ENCODE measurements around the gene MYL4. TPM values are rescaled to one million over a fixed set of nuclear protein-coding genes. Genes with fewer than 3 reads are reported as not detected.

Gene MYL4
- total RNA-seq, 1 experiment from 2014 or later, result not detected

DNA sequence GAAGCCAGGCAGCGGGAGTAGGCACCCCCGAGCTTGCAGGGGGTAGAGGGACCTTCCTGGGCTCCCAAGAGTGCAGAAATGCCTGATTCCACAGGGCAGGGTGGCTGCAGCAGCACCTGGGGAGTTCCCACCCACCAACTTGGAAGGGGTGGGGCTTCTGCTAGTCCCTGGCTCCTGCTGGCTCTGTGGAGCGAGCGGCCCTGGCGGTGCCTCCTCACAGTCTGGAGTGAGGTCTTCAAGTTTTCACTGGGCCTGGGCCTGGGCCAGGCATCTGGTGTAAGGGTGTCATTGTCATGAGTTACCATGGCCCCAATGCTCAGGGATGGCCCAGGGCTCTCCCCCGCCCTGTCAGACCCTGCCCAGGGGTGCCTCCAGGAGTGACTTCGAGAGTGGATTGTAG lies 28.7 kb downstream of the MYL4 start:
- no peak for DNase-seq (ENCODE audit: low spot score)
- Histone ChIP-seq H3K4me1 (ENCODE audit: insufficient read depth, low read length, poor library complexity, severe bottlenecking) (peaks cover 8% of the 10 kb centered on the region), H3K9me3 (ENCODE audit: low read depth, low read length, poor library complexity, severe bottlenecking) (no peaks in the 10 kb centered on the region), H3K27ac (ENCODE audit: low read depth, low read length, poor library complexity, severe bottlenecking) (no peak overlapping the region), H3K36me3 (ENCODE audit: insufficient read depth, low read length, poor library complexity, severe bottlenecking) (no peaks in the 10 kb centered on the region), H3K27me3 (replicated peaks; ENCODE audit: insufficient read depth, low read depth, low read length, poor library complexity) (no peaks in the 10 kb centered on the region), H3K4me3 (ENCODE audit: low read depth, low read length, poor library complexity, severe bottlenecking) (no peak overlapping the region)
- TF ChIP-seq EZH2 (IDR thresholded peaks at IDR 0.05; ENCODE audit: borderline replicate concordance, low read depth, low read length, poor library complexity, severe bottlenecking), result no peak
- TF ChIP-seq, protein P1, sequence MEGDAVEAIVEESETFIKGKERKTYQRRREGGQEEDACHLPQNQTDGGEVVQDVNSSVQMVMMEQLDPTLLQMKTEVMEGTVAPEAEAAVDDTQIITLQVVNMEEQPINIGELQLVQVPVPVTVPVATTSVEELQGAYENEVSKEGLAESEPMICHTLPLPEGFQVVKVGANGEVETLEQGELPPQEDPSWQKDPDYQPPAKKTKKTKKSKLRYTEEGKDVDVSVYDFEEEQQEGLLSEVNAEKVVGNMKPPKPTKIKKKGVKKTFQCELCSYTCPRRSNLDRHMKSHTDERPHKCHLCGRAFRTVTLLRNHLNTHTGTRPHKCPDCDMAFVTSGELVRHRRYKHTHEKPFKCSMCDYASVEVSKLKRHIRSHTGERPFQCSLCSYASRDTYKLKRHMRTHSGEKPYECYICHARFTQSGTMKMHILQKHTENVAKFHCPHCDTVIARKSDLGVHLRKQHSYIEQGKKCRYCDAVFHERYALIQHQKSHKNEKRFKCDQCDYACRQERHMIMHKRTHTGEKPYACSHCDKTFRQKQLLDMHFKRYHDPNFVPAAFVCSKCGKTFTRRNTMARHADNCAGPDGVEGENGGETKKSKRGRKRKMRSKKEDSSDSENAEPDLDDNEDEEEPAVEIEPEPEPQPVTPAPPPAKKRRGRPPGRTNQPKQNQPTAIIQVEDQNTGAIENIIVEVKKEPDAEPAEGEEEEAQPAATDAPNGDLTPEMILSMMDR (conservative IDR thresholded peaks at IDR 0.05; ENCODE audit: low read depth, low read length), result no peak
- BruUV-seq (replicated peaks), result no TSS peak
- POLR2A ChIA-PET (ENCODE audit: low non-redundant PET), result no interaction called here
- intact Hi-C loops (cut with micrococcal nuclease; ENCODE audit: unreplicated experiment), result no loop called here
- CTCF ChIA-PET, result no interaction called here

DNA sequence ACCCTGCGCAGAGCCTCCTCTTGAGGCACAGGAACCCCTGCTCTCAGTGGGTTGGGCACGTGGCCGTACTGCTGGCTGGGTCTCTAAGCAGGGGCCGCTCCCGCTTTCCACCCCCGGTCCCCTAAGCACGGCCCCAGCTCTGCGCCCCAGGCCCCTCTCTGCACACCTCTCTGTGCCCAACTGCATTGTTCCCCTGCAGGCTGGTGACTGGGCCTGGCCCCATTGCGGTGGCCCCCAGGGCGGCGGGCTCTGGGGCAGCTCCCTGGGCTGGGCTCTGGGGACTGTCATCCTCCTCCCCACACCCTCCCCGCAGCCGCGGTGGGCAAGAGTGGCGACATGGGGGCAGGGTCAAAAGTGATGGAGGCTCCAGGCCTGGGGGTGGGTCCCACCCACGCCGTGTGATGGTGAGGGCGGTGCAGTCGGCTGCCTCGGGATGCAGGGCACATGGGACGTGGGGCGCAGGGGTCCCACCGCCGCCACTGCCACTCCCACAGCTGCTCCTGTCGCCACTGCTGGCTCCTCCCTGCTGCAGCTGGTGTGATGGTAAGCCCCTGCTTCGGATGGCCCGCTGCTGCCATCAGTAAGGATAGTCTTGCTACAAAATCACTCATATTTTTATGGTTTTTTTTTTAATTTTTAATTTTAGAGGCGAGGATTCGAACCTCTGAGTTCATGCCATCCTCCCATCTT lies 29.3 kb downstream of the MYL4 start:
- H3K4me1 ChIP-seq (ENCODE audit: insufficient read depth, low read length, poor library complexity, severe bottlenecking), result peaks cover 8% of the 10 kb centered on the region
- H3K4me3 ChIP-seq (ENCODE audit: low read depth, low read length, poor library complexity, severe bottlenecking), result no peak overlapping the region
- POLR2A ChIA-PET (ENCODE audit: low non-redundant PET), result no interaction called here
- BruUV-seq (replicated peaks), result no TSS peak
- CTCF ChIA-PET, result no interaction called here
- DNase-seq (ENCODE audit: low spot score), result no peak
- no peak for TF ChIP-seq EZH2 (IDR thresholded peaks at IDR 0.05; ENCODE audit: borderline replicate concordance, low read depth, low read length, poor library complexity, severe bottlenecking)
- TF ChIP-seq, protein P1 (conservative IDR thresholded peaks at IDR 0.05; ENCODE audit: low read depth, low read length), result no peak
- no peak overlapping the region for H3K27ac ChIP-seq (ENCODE audit: low read depth, low read length, poor library complexity, severe bottlenecking)
- no peaks in the 10 kb centered on the region for H3K27me3 ChIP-seq (replicated peaks; ENCODE audit: insufficient read depth, low read depth, low read length, poor library complexity)
- intact Hi-C loops (cut with micrococcal nuclease; ENCODE audit: unreplicated experiment), result no loop called here
- no peaks in the 10 kb centered on the region for H3K36me3 ChIP-seq (ENCODE audit: insufficient read depth, low read length, poor library complexity, severe bottlenecking)
- no peaks in the 10 kb centered on the region for H3K9me3 ChIP-seq (ENCODE audit: low read depth, low read length, poor library complexity, severe bottlenecking)

DNA sequence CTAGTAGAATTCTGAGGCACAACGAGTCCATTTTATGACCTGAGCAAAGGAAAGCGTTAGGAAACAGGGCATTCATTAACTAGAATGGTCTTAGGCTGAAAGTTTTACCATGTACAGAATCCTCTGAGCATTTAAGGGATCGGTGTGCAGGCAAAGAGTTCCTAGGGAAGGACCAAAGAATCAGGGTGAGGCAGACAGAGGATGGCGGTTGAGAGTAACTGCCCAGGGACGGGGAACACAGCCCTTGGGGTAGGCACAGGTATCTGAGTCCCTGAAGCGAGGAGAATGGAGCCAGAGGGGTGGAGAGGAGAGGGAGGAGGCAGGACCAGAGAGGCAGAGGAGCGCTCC lies 30.4 kb downstream of the MYL4 start:
- H3K27ac ChIP-seq (ENCODE audit: low read depth, low read length, poor library complexity, severe bottlenecking), result peak overlapping the region; percentile 37
- TF ChIP-seq, protein P1 (conservative IDR thresholded peaks at IDR 0.05; ENCODE audit: low read depth, low read length), result no peak
- TF ChIP-seq EZH2 (IDR thresholded peaks at IDR 0.05; ENCODE audit: borderline replicate concordance, low read depth, low read length, poor library complexity, severe bottlenecking), result no peak
- H3K4me3 ChIP-seq (ENCODE audit: low read depth, low read length, poor library complexity, severe bottlenecking), result no peak overlapping the region
- intact Hi-C loops (cut with micrococcal nuclease; ENCODE audit: unreplicated experiment), result no loop called here
- POLR2A ChIA-PET (ENCODE audit: low non-redundant PET), result no interaction called here
- CTCF ChIA-PET, result no interaction called here
- H3K4me1 ChIP-seq (ENCODE audit: insufficient read depth, low read length, poor library complexity, severe bottlenecking), result peaks cover 8% of the 10 kb centered on the region
- H3K27me3 ChIP-seq (replicated peaks; ENCODE audit: insufficient read depth, low read depth, low read length, poor library complexity), result no peaks in the 10 kb centered on the region
- no peaks in the 10 kb centered on the region for H3K9me3 ChIP-seq (ENCODE audit: low read depth, low read length, poor library complexity, severe bottlenecking)
- DNase-seq (ENCODE audit: low spot score), result no peak
- BruUV-seq (replicated peaks), result no TSS peak
- H3K36me3 ChIP-seq (ENCODE audit: insufficient read depth, low read length, poor library complexity, severe bottlenecking), result no peaks in the 10 kb centered on the region

Measured in A673 (cell line).